ENCODE results near the gene TPD52L1.

Gene TPD52L1

DNA sequence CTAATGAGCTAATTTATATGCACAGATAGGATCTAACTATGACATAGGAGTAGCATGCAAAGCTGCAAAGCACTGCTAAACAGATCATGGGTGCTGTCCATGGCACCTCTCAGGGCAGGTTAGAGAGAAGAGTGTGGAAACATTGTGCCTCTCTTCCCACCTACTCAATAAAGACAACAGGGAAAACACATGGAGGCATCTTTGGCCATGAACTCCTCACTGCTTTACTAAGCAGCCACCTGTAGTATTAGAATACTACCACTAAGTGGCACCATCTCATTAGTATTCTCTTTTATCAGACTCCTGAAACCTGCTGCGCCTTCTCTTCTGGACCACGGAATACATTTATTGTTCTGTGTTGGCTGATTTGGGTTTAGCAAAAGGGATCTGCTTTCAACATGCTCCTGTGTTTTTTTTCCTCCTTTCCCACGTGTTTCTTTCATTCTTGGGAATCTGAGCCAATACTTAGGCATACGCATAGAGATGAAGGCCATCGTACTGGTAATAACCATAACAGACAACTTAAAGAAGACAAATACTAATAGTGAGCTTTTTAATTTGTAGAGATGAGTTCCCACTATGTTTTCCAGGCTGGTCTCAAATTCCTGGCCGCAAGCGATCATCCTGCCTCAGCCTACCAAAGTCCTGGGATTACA is 157.5 kb downstream of the TPD52L1 start:
- peak; percentile 70 for DNase-seq

DNA sequence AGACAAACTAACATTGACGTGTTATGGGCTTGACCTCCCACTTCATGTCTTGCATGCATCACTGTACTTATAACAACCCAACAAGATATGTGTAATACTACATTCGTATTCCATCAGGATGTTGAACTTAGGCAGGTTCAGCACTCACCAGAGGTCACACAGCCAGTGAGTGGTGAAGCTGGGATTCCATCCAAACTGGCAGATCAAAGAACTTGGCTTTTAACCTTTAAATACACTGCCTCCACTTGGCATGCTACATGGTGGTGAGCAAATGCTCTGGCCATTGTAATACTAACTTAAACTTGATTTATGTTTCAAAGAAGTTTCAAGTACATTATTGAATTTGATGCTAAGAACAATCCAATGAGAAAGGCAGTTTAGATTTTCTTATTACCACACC is 158.9 kb downstream of the TPD52L1 start:
- no peak for DNase-seq

DNA sequence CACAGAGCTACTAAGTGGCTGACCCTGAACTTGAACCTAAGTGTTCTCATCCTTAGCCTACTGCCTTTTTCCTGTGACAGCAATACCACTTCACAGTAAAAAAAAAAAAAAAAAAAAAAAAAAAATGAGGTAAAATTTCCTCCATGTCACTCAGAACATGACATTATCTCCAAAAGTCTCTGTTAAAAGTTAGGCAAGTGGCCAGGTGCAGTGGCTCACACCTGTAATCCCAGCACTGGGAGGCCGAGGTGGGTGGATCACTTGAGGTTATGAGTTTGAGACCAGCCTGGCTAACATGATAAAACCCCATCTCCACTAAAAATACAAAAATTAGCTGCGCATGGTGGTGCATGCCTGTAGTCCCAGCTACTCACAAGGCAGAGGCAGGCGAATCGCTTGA is 159.4 kb downstream of the TPD52L1 start:
- no peak for DNase-seq

Measured in kidney glomerular epithelial cell (primary cell).